ENCODE measurements around the gene CDK15.

Gene CDK15

GRCh38 chr2:201821080-201821479 is 14.7 kb downstream of the CDK15 start:
- TF ChIP-seq, protein P1, sequence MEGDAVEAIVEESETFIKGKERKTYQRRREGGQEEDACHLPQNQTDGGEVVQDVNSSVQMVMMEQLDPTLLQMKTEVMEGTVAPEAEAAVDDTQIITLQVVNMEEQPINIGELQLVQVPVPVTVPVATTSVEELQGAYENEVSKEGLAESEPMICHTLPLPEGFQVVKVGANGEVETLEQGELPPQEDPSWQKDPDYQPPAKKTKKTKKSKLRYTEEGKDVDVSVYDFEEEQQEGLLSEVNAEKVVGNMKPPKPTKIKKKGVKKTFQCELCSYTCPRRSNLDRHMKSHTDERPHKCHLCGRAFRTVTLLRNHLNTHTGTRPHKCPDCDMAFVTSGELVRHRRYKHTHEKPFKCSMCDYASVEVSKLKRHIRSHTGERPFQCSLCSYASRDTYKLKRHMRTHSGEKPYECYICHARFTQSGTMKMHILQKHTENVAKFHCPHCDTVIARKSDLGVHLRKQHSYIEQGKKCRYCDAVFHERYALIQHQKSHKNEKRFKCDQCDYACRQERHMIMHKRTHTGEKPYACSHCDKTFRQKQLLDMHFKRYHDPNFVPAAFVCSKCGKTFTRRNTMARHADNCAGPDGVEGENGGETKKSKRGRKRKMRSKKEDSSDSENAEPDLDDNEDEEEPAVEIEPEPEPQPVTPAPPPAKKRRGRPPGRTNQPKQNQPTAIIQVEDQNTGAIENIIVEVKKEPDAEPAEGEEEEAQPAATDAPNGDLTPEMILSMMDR (IDR thresholded peaks at IDR 0.05; ENCODE audit: borderline replicate concordance, control extremely low read depth, extremely low read depth, insufficient read depth, missing control alignments) = no peak
- no peak for DNase-seq (ENCODE audit: low spot score)
- in situ Hi-C loops (cut with MboI; ENCODE audit: low sequenced_read_pairs, unreplicated experiment) = no loop called here

- DNase-seq (ENCODE audit: low spot score) = no peak
- in situ Hi-C loops (cut with MboI; ENCODE audit: low sequenced_read_pairs, unreplicated experiment) = no loop called here
- TF ChIP-seq, protein P1 (IDR thresholded peaks at IDR 0.05; ENCODE audit: borderline replicate concordance, control extremely low read depth, extremely low read depth, insufficient read depth, missing control alignments) = no peak
These were observed 17.9 kb downstream of the CDK15 start for GRCh38 chr2:201824212-201824611.

DNA sequence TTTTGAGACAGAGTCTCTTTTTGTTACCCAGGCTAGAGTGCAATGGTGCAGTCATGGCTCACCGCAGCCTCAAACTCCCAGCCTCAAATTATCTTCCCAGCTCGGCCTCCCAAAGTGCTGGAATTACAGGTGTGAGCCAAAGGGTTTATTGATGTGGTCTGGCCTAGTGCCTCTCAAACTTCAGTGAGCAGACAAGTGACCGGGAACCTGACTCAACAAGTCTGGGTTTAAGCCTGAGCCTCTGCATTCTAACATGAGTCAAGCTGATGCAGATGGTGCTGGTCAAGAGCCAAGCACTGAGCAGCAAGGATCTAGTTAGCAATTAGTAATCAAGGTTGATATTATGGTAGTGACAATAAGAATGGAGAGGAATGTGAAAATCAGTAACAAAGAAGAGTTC is 21.3 kb downstream of the CDK15 start:
- in situ Hi-C loops (cut with MboI; ENCODE audit: low sequenced_read_pairs, unreplicated experiment) = no loop called here
- DNase-seq (ENCODE audit: low spot score) = no peak
- TF ChIP-seq, protein P1 (IDR thresholded peaks at IDR 0.05; ENCODE audit: borderline replicate concordance, control extremely low read depth, extremely low read depth, insufficient read depth, missing control alignments) = no peak

- in situ Hi-C loops (cut with MboI; ENCODE audit: low sequenced_read_pairs, unreplicated experiment) = no loop called here
- no peak for DNase-seq (ENCODE audit: low spot score)
- TF ChIP-seq, protein P1 (IDR thresholded peaks at IDR 0.05; ENCODE audit: borderline replicate concordance, control extremely low read depth, extremely low read depth, insufficient read depth, missing control alignments) = no peak
These were observed 21.9 kb downstream of the CDK15 start for GRCh38 chr2:201828220-201828619.

DNA sequence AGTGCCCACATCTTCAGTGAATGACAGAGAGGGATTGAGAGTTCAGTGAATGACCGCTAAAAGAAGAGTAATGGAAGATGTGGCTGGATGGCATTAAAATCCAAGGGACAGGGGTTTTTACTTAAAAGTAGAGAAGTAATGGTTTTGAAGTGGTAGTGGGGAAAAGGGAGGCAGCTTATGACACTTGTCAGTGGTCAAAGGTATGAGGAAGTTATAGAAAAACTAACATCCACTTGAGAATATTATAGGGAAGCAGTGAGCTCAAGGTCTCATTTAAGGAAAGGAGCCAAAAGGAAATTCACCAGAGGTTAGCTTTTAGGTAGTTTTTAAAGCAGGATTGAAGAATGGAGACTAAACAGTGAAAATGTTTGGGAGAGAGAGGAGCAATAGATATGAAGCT is 24.3 kb downstream of the CDK15 start:
- TF ChIP-seq, protein P1 (IDR thresholded peaks at IDR 0.05; ENCODE audit: borderline replicate concordance, control extremely low read depth, extremely low read depth, insufficient read depth, missing control alignments) = no peak
- DNase-seq (ENCODE audit: low spot score) = no peak
- in situ Hi-C loops (cut with MboI; ENCODE audit: low sequenced_read_pairs, unreplicated experiment) = no loop called here

- in situ Hi-C loops (cut with MboI; ENCODE audit: low sequenced_read_pairs, unreplicated experiment) = no loop called here
- TF ChIP-seq, protein P1 (IDR thresholded peaks at IDR 0.05; ENCODE audit: borderline replicate concordance, control extremely low read depth, extremely low read depth, insufficient read depth, missing control alignments) = no peak
- no peak for DNase-seq (ENCODE audit: low spot score)
These were observed 25.1 kb downstream of the CDK15 start for GRCh38 chr2:201831469-201831868.

- TF ChIP-seq, protein P1 (IDR thresholded peaks at IDR 0.05; ENCODE audit: borderline replicate concordance, control extremely low read depth, extremely low read depth, insufficient read depth, missing control alignments) = no peak
- DNase-seq (ENCODE audit: low spot score) = no peak
- in situ Hi-C loops (cut with MboI; ENCODE audit: low sequenced_read_pairs, unreplicated experiment) = no loop called here
These were observed 27.4 kb downstream of the CDK15 start for GRCh38 chr2:201833781-201834180.
